ENCODE data around the gene AQP10. TPM values are rescaled to one million over a fixed set of nuclear protein-coding genes. Genes with fewer than 3 reads are reported as not detected.
A peak's percentile ranks its signal among the peaks of the same experiment; 100 is the strongest.

Gene AQP10
- total RNA-seq, 1 donor from 2014 or later, result not detected

DNA sequence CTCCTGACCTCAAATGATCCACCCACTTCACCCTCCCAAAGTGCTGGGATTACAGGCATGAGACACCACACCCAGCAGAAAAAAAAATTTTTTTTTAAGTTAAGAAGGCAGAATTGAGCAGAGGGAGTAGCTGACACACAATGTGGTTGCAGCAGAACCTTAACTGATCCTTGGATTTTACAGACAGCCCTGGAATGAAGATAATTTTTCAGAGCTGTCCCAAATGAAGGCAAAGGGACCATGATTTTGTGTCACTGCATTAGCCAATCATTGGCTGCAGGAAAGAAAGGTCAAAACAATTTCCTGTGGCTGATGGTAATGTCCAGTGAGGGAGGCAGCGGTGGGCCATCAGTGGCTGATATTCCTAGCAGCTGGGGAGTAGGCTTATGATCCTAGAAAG lies 19.3 kb upstream of the AQP10 start:
- H3K4me3 Mint-ChIP-seq (ENCODE audit: unreplicated experiment), result no peak overlapping the region
- no peaks in the 10 kb centered on the region for H3K27me3 Mint-ChIP-seq (ENCODE audit: low read depth, unreplicated experiment)
- Histone ChIP-seq H3K79me2 (ENCODE audit: insufficient read depth, low read length) (no peaks in the 10 kb centered on the region), H3K9me3 (ENCODE audit: insufficient read depth, low read depth, low read length) (no peaks in the 10 kb centered on the region), H3K9ac (ENCODE audit: low read length) (no peak overlapping the region), H3K4me1 (ENCODE audit: insufficient read depth, low read length) (peaks cover 3% of the 10 kb centered on the region), H3K4me2 (ENCODE audit: low read length) (no peak overlapping the region), H3K27me3 (ENCODE audit: insufficient read depth, low read length) (no peaks in the 10 kb centered on the region), H2AFZ (ENCODE audit: low read depth, low read length) (no peak overlapping the region), H3K4me3 (ENCODE audit: insufficient read depth, low read depth, low read length) (no peak overlapping the region), H3K36me3 (ENCODE audit: insufficient read depth, low read length) (no peaks in the 10 kb centered on the region), H3K27ac (ENCODE audit: low read depth, low read length) (no peak overlapping the region), H4K20me1 (ENCODE audit: insufficient read depth, low read length) (no peaks in the 10 kb centered on the region)
- FAIRE-seq (no peak), DNase-seq (ENCODE audit: low read depth) (no peak)
- no peak overlapping the region for H3K27ac Mint-ChIP-seq (ENCODE audit: unreplicated experiment)
- H3K9me3 Mint-ChIP-seq (ENCODE audit: unreplicated experiment), result peaks cover 6% of the 10 kb centered on the region
- TF ChIP-seq CTCF (IDR thresholded peaks at IDR 0.05; ENCODE audit: insufficient read depth, low read depth, low read length) (no peak), EZH2 (IDR thresholded peaks at IDR 0.05; ENCODE audit: insufficient read depth, low read length) (no peak)
- peaks cover 13% of the 10 kb centered on the region for H3K4me1 Mint-ChIP-seq (ENCODE audit: low read depth, unreplicated experiment)
- H3K36me3 Mint-ChIP-seq (ENCODE audit: low read depth, unreplicated experiment), result peaks cover 2% of the 10 kb centered on the region

GRCh38 chr1:154304664-154305337 lies 16.1 kb upstream of the AQP10 start:
- FAIRE-seq (no peak), DNase-seq (ENCODE audit: low read depth) (peak; percentile 45)
- Mint-ChIP-seq H3K4me1 (ENCODE audit: low read depth, unreplicated experiment) (peaks cover 24% of the 10 kb centered on the region), H3K4me3 (ENCODE audit: unreplicated experiment) (peak overlapping the region; percentile 14), H3K36me3 (ENCODE audit: low read depth, unreplicated experiment) (peaks cover 2% of the 10 kb centered on the region), H3K27ac (ENCODE audit: unreplicated experiment) (peak overlapping the region; percentile 26), H3K27me3 (ENCODE audit: low read depth, unreplicated experiment) (no peaks in the 10 kb centered on the region), H3K9me3 (ENCODE audit: unreplicated experiment) (peaks cover 10% of the 10 kb centered on the region)
- H2AFZ ChIP-seq (ENCODE audit: low read depth, low read length), result no peak overlapping the region
- no peak overlapping the region for H3K27ac ChIP-seq (ENCODE audit: low read depth, low read length)
- H4K20me1 ChIP-seq (ENCODE audit: insufficient read depth, low read length), result no peaks in the 10 kb centered on the region
- H3K36me3 ChIP-seq (ENCODE audit: insufficient read depth, low read length), result no peaks in the 10 kb centered on the region
- no peaks in the 10 kb centered on the region for H3K9me3 ChIP-seq (ENCODE audit: insufficient read depth, low read depth, low read length)
- no peak overlapping the region for H3K9ac ChIP-seq (ENCODE audit: low read length)
- no peaks in the 10 kb centered on the region for H3K79me2 ChIP-seq (ENCODE audit: insufficient read depth, low read length)
- no peak overlapping the region for H3K4me2 ChIP-seq (ENCODE audit: low read length)
- no peak overlapping the region for H3K4me3 ChIP-seq (ENCODE audit: insufficient read depth, low read depth, low read length)
- TF ChIP-seq EZH2 (IDR thresholded peaks at IDR 0.05; ENCODE audit: insufficient read depth, low read length) (no peak), CTCF (IDR thresholded peaks at IDR 0.05; ENCODE audit: insufficient read depth, low read depth, low read length) (no peak)
- H3K27me3 ChIP-seq (ENCODE audit: insufficient read depth, low read length), result no peaks in the 10 kb centered on the region
- peaks cover 3% of the 10 kb centered on the region for H3K4me1 ChIP-seq (ENCODE audit: insufficient read depth, low read length)

DNA sequence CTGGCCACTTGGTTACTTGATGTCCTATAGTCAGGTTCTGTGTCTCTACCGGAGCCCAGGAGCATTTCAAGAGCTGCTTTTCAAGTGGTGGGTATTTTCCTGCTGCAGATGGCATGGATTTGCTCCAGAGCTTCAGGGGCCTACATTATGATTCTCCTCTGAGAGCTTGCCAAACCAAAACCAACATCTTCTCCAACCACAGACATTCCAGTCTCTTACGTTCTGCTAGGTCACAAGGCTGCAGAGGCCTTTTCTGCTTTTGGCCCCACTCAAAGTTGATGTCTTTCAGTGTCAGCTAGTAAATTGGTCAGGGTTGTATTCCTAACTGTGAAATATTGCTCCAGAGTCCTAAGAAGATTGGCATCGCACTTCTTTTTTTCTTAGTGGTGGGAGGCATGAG lies 14.7 kb upstream of the AQP10 start:
- peaks cover 2% of the 10 kb centered on the region for H3K36me3 Mint-ChIP-seq (ENCODE audit: low read depth, unreplicated experiment)

More for the DNA sequence above, 14.7 kb upstream of the AQP10 start:
- Histone ChIP-seq H3K27ac (ENCODE audit: low read depth, low read length) (no peak overlapping the region), H3K4me1 (ENCODE audit: insufficient read depth, low read length) (peaks cover 3% of the 10 kb centered on the region), H3K9ac (ENCODE audit: low read length) (no peak overlapping the region), H3K27me3 (ENCODE audit: insufficient read depth, low read length) (no peaks in the 10 kb centered on the region), H3K36me3 (ENCODE audit: insufficient read depth, low read length) (no peaks in the 10 kb centered on the region), H3K4me2 (ENCODE audit: low read length) (no peak overlapping the region), H2AFZ (ENCODE audit: low read depth, low read length) (no peak overlapping the region), H4K20me1 (ENCODE audit: insufficient read depth, low read length) (no peaks in the 10 kb centered on the region), H3K79me2 (ENCODE audit: insufficient read depth, low read length) (no peaks in the 10 kb centered on the region), H3K4me3 (ENCODE audit: insufficient read depth, low read depth, low read length) (no peak overlapping the region), H3K9me3 (ENCODE audit: insufficient read depth, low read depth, low read length) (no peaks in the 10 kb centered on the region)
- no peak overlapping the region for H3K4me3 Mint-ChIP-seq (ENCODE audit: unreplicated experiment)
- H3K27me3 Mint-ChIP-seq (ENCODE audit: low read depth, unreplicated experiment), result no peaks in the 10 kb centered on the region
- DNase-seq (ENCODE audit: low read depth) (peak; percentile 63), FAIRE-seq (no peak)
- H3K9me3 Mint-ChIP-seq (ENCODE audit: unreplicated experiment), result peaks cover 10% of the 10 kb centered on the region
- peaks cover 24% of the 10 kb centered on the region for H3K4me1 Mint-ChIP-seq (ENCODE audit: low read depth, unreplicated experiment)
- H3K27ac Mint-ChIP-seq (ENCODE audit: unreplicated experiment), result no peak overlapping the region
- TF ChIP-seq CTCF (IDR thresholded peaks at IDR 0.05; ENCODE audit: insufficient read depth, low read depth, low read length), result no peak
- TF ChIP-seq EZH2 (IDR thresholded peaks at IDR 0.05; ENCODE audit: insufficient read depth, low read length), result no peak

Measured in astrocyte (in vitro differentiated cells and primary cell).